Ectodermal cell (in vitro differentiated cells): Measurements from ENCODE around the gene GBF1.

Experiments used
- H3K27ac ChIP-seq: 2 replicates; pipeline ENCODE4 v1.7.0; 2013; ENCODE audit warnings: mild to moderate bottlenecking, low read depth, low read length; ENCODE audit not compliant: insufficient read depth, poor library complexity, severe bottlenecking
- H3K27me3 ChIP-seq: 2 replicates; pipeline ENCODE4 v1.7.0; 2013; ENCODE audit warnings: mild to moderate bottlenecking, low read length; ENCODE audit not compliant: insufficient read depth, control insufficient read depth, poor library complexity, severe bottlenecking
- H3K36me3 ChIP-seq: one replicate; pipeline ENCODE4 v1.7.0; 2013; ENCODE audit warnings: low read length; ENCODE audit not compliant: control insufficient read depth, insufficient read depth
- H3K4me1 ChIP-seq: one replicate; pipeline ENCODE4 v1.7.0; 2013; ENCODE audit warnings: low read length; ENCODE audit not compliant: control insufficient read depth, insufficient read depth
- H3K4me3 ChIP-seq: 2 replicates; pipeline ENCODE4 v1.7.0; 2013; ENCODE audit warnings: low read depth, low read length, control low read depth; ENCODE audit not compliant: insufficient read depth
- H3K9me3 ChIP-seq: 2 replicates; pipeline ENCODE4 v1.7.0; 2013; ENCODE audit warnings: mild to moderate bottlenecking, low read length, moderate library complexity; ENCODE audit not compliant: control insufficient read depth
- WGBS, 2 experiments: methylation state at CpG; one replicate each; pipeline ENCODE4 v1.1.7; 2013; ENCODE audit warnings: missing lambda C conversion rate in 2 of 2; 5-methylcytosine and 5-hydroxymethylcytosine counted together

Gene GBF1

DNA sequence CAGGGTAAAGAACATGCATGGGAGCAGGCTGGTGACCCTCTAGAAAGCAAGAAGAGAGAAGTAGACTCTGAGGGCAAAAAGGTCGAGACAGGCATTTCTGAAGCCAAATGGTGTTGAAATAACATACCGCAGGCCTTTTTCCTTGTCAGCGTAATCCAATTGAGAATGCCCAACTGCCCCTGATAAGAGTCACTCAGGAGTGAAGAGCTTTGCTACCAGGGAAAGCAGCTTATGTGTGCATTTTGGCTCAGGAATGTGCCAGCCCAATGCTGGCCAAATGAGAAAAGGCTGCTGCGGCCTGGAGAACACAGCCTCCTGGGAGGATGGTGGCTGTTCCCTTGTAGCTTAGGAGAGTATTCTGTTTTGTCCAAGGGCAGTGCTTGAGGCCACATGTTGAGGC, 88.8 kb downstream of the GBF1 start:
- Histone ChIP-seq H3K4me1 (peaks cover 17% of the 10 kb centered on the region), H3K27ac (peak overlapping the region; percentile 37), H3K9me3 (no peaks in the 10 kb centered on the region), H3K27me3 (no peaks in the 10 kb centered on the region), H3K36me3 (no peaks in the 10 kb centered on the region), H3K4me3 (no peak overlapping the region)
- WGBS, 2 experiments: 63 to 82% methylated on average over 4 of the region's 4 CpGs

DNA sequence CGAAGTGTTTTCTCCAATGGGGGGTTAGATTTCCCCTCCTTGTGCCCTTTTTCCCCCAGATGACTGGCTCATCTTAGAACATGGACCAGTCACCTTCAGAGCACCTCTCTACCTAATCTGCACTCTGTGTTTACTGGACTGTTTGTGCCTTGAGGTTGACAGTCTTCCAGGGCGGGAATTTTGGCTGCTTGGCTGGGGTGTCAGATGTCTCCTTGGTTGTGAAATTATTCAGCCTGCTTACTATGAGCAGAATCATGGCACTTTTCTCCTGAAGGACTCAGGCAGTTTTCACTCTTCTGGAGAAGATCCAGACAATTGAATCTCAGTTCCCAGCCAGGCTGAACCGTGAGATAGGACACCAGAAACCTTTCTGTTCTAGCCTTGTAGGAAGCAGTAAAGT, 89.9 kb downstream of the GBF1 start:
- H3K9me3 ChIP-seq: no peaks in the 10 kb centered on the region
- no peaks in the 10 kb centered on the region for H3K27me3 ChIP-seq
- peaks cover 16% of the 10 kb centered on the region for H3K4me1 ChIP-seq
- H3K36me3 ChIP-seq: no peaks in the 10 kb centered on the region
- no peak overlapping the region for H3K27ac ChIP-seq
- WGBS, 2 experiments: 94 to 95% methylated on average over 3 of the region's 3 CpGs
- H3K4me3 ChIP-seq: no peak overlapping the region

DNA sequence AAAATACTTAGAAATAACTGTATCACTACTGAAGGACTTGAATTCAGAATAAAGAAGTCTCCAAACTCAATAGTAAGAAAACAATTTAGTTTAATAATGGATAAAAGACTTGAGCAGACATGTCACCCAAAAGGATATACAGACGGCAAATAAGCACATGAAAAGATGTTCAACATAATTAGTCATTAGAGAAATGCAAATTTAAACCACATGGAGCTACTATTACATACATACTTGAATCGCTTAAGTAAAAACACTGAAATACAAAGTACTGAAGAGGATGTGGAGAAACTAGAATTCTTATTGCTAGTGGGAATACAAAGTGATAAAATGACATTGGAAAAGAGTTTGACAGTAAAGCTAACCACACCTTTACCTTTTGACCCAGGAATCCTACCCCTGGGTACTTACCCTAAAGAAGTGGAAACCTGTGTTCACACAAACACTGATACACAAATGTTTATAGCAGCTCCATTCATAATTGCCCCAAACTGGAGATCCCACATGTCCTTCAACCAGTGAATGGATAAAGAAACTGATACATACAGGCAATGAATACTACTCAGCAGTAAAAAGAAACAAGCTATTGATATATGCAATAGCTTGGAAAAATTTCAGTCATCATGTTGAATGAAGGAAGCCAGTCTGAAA, 95.8 kb downstream of the GBF1 start:
- WGBS, 2 experiments: 25 to 60% methylated on average over 1 to 2 of the region's 2 CpGs
- peaks cover 8% of the 10 kb centered on the region for H3K4me1 ChIP-seq
- H3K27me3 ChIP-seq: peaks cover 12% of the 10 kb centered on the region
- H3K9me3 ChIP-seq: no peaks in the 10 kb centered on the region
- H3K4me3 ChIP-seq: no peak overlapping the region
- H3K36me3 ChIP-seq: no peaks in the 10 kb centered on the region
- H3K27ac ChIP-seq: no peak overlapping the region

DNA sequence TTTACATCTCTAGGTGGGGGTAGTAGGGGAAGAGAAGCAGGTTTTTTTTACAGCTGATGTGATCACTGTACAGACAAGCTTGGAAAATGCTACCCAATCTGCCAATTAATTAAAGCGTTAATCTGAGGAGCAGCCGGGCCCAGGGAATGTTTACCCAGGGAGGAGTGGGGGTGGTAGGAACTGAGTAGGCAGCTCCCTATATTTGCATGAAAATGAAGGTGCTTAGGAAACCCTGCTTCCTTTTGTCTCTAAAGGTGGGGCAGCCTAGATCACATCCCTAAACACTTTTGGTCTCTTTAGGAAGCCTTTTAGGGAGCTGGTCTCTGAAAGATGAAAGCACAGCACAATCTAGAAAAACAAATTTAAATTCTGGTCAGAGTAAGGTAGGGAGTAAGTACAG, 97.1 kb downstream of the GBF1 start:
- H3K4me3 ChIP-seq: no peak overlapping the region
- H3K27ac ChIP-seq: no peak overlapping the region
- no peaks in the 10 kb centered on the region for H3K36me3 ChIP-seq
- no peaks in the 10 kb centered on the region for H3K9me3 ChIP-seq
- WGBS, 2 experiments: 0 to 2% methylated on average over 2 of the region's 2 CpGs
- H3K4me1 ChIP-seq: peaks cover 8% of the 10 kb centered on the region
- peaks cover 12% of the 10 kb centered on the region for H3K27me3 ChIP-seq

DNA sequence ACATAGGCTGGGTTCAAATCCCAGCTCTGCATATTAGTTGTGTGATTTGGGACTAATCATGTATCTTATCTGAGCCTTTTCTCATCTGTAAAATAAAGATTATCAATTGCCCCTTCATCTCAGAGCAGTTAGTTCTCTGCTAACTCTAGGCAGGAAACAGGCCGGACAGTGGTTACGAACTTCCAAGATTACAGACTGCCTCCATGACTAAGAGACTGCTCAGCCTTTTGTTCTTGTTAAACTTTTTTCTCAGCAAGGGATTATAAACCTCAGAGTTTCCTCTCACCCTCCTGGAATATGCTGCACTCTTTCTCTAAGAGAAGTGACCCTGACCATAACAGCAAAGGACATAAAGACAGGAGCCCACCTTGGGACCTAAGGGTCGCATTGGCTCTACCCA, 97.6 kb downstream of the GBF1 start:
- no peaks in the 10 kb centered on the region for H3K36me3 ChIP-seq
- peaks cover 8% of the 10 kb centered on the region for H3K4me1 ChIP-seq
- H3K9me3 ChIP-seq: no peaks in the 10 kb centered on the region
- H3K4me3 ChIP-seq: no peak overlapping the region
- H3K27me3 ChIP-seq: peaks cover 12% of the 10 kb centered on the region
- 61 to 65% methylated on average over 3 of the region's 3 CpGs for WGBS, 2 experiments
- no peak overlapping the region for H3K27ac ChIP-seq

DNA sequence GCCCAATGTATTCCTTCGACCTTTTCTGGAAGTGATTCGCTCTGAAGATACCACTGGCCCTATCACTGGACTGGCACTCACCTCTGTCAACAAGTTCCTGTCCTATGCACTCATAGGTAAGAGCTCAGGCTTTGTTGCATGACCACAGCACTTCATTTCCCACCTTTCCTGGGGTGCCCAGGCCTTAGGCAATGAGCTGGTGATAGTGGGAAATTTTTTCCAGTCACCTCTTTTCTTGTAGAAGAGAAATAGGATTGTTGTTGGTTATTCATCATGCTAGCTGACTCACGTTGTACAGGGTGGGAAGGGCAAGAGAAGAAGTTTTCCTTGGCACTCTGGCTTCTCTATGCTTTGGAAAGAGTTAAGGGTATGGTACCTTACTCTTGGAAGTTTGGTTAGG, 98.7 kb downstream of the GBF1 start:
- 94 to 95% methylated on average over 3 of the region's 3 CpGs for WGBS, 2 experiments
- Histone ChIP-seq H3K36me3 (no peaks in the 10 kb centered on the region), H3K9me3 (no peaks in the 10 kb centered on the region), H3K27me3 (peaks cover 12% of the 10 kb centered on the region), H3K27ac (no peak overlapping the region), H3K4me3 (no peak overlapping the region), H3K4me1 (peaks cover 8% of the 10 kb centered on the region)

DNA sequence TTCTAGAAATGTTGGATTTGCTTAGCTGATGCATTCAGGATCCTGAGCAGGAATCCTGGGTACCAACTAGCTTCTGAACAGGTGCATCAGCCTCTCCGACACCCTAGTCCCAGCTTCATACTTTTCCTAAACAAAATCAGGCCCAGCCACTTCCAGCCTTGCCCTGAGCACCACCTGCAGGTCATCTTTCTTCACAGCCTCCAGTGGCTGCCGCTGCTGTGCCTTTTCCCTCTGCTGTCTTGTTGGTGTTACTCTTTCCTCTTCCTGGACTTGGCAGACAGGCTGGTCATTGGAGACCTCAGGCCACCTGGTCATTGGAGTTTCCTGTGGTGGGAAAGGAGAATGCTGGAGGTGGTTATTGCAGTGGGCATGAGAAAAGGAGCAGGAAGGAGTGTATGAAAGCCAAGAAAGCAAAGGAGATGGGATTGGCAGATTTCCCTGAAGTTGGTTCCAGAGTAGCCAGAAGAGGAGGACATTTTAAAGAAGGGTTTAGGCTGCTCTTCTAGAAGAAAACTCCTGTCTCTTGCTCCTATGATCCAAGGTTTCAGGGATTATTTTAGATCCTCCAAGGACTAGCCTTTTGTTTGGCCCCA, 102.0 kb downstream of the GBF1 start:
- WGBS, 2 experiments: 61 to 65% methylated on average over 2 of the region's 2 CpGs
- Histone ChIP-seq H3K27ac (no peak overlapping the region), H3K36me3 (no peaks in the 10 kb centered on the region), H3K27me3 (peaks cover 8% of the 10 kb centered on the region), H3K4me1 (peaks cover 7% of the 10 kb centered on the region), H3K4me3 (no peak overlapping the region), H3K9me3 (no peaks in the 10 kb centered on the region)

DNA sequence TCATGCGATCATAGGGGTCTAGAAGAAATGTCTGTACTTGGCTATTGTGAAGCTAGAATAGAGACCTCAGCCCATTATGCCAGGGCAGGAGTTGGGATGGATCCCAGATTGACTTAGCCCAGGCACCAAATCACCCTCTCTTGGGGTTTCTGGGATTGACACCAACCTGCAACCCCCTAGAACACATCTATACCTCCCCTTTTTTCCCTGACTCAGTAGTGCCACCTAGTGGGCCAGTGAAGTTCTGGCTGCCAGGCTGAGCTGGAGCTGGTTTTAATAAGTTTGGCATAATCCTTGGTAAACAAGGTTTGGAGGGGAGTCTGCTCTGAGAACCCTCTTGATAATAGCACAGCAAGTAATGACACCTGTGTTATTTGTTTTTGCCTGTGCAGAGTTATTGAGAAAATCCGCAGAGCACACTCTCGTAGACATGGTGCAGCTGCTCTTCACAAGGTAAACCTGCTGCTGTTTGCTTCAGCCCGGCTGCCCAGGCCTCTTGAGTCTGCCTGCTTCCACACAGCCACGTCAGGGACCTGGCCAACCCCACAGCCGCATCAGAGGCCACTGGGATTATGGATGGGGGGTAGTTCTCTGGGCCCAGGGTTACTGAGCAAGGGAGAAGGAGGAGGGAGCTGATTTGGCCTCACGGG, 106.9 kb downstream of the GBF1 start:
- Histone ChIP-seq H3K4me1 (no peaks in the 10 kb centered on the region), H3K9me3 (no peaks in the 10 kb centered on the region), H3K36me3 (peaks cover 20% of the 10 kb centered on the region), H3K4me3 (no peak overlapping the region), H3K27me3 (no peaks in the 10 kb centered on the region), H3K27ac (no peak overlapping the region)
- WGBS, 2 experiments: 86 to 88% methylated on average over 7 of the region's 7 CpGs

DNA sequence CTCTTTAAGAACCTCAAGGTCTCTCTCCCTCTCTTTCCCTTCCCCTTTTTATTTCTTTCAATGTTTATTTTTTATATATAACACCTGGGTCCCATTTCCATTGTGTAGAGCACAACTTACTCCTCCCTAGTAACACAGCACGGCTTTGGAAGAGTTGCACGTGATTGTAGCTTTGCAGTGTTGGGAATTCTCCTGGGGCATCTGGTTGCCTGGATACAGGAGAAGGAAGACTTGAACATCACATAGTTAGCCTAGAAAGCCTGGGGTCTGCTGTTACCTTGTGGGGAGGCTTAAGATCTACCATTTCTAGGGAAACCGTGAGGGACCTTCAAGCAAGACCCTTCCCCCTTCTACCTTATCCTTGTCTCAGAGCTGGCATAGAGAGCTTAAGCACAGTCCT, 109.1 kb downstream of the GBF1 start:
- H3K4me3 ChIP-seq: no peak overlapping the region
- H3K9me3 ChIP-seq: no peaks in the 10 kb centered on the region
- H3K27ac ChIP-seq: no peak overlapping the region
- peaks cover 34% of the 10 kb centered on the region for H3K36me3 ChIP-seq
- H3K4me1 ChIP-seq: no peaks in the 10 kb centered on the region
- no peaks in the 10 kb centered on the region for H3K27me3 ChIP-seq
- 97 to 98% methylated on average over 3 of the region's 3 CpGs for WGBS, 2 experiments

DNA sequence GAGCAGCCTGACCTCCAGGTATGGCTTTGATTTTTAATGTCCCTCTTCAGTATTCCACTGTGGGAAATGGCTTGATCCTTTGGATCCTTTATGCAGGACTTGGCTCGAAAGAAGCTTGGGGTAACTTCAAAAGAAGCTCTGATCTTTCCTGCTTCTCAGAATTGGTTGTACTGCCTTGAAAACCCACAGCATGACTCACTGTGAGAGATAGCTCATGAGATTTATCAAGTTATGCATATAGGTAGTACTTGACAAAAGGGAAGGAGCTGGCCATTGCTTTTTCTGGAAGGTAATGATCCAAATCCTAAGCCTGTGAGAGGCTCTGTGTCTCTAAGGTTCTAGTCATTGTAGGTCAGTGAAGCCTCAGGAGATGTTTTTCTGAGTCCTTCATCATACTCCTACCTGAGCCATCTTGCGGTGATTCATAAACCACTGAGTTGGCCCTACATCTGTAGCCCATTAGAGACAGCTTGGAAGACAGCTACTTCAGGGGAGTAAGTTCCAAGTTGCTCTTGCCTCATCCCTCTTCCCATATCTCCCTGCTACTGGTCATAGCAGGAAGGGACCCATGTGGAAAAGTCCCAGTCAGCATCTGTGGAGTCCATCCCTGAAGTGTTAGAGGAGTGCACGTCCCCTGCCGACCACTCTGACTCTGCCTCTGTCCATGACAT, 113.5 kb downstream of the GBF1 start:
- H3K9me3 ChIP-seq: no peaks in the 10 kb centered on the region
- H3K4me1 ChIP-seq: no peaks in the 10 kb centered on the region
- no peak overlapping the region for H3K4me3 ChIP-seq
- no peak overlapping the region for H3K27ac ChIP-seq
- WGBS, 2 experiments: 94 to 98% methylated on average over 4 of the region's 4 CpGs
- H3K27me3 ChIP-seq: no peaks in the 10 kb centered on the region
- peaks cover 39% of the 10 kb centered on the region for H3K36me3 ChIP-seq
